Liver (tissue), 9 donors: ENCODE measurements around the gene DNAJA3. TPM values are rescaled to one million over a fixed set of nuclear protein-coding genes. Genes with fewer than 3 reads are reported as not detected.

Experiments
- DNase-seq: peaks from one replicate; pipeline ENCODE4 v3.0.0-alpha.2; 2017; ENCODE audit warnings: low spot score
- H3K27ac ChIP-seq, 2 donors: one replicate each; pipeline ENCODE4 v1.7.0; 2013; ENCODE audit warnings: inconsistent platforms in 2 of 2, low read length in 2 of 2, control low read depth in 1 of 2, low read depth in 1 of 2, mild to moderate bottlenecking in 1 of 2
- H3K27me3 ChIP-seq, 4 donors: one replicate each; pipeline versions ENCODE4 v1.6.1 to v1.7.0; 2013; ENCODE audit warnings: low read length in 3 of 4, inconsistent platforms in 1 of 4, mild to moderate bottlenecking in 1 of 4, moderate library complexity in 1 of 4; ENCODE audit not compliant: control insufficient read depth in 4 of 4, insufficient read depth in 4 of 4
- H3K36me3 ChIP-seq, 4 donors: one replicate each; pipeline versions ENCODE4 v1.6.1 to v1.7.0; 2013; ENCODE audit warnings: low read length in 3 of 4, mild to moderate bottlenecking in 3 of 4, low read depth in 1 of 4, moderate library complexity in 1 of 4; ENCODE audit not compliant: control insufficient read depth in 4 of 4, insufficient read depth in 3 of 4
- H3K4me1 ChIP-seq, 4 donors: one replicate each; pipeline versions ENCODE4 v1.6.1 to v1.7.0; 2013; ENCODE audit warnings: low read length in 3 of 4, mild to moderate bottlenecking in 3 of 4, moderate library complexity in 1 of 4; ENCODE audit not compliant: control insufficient read depth in 4 of 4, insufficient read depth in 4 of 4
- H3K4me3 ChIP-seq, 3 donors: one replicate each; pipeline versions ENCODE4 v1.6.1 to v1.7.0; 2013; ENCODE audit warnings: low read length in 3 of 3, control low read depth in 1 of 3, low read depth in 1 of 3, mild to moderate bottlenecking in 1 of 3
- H3K9ac ChIP-seq, 2 donors: one replicate each; pipeline ENCODE4 v1.7.0; 2013; ENCODE audit warnings: low read length in 2 of 2, mild to moderate bottlenecking in 2 of 2, moderate library complexity in 2 of 2, control low read depth in 1 of 2, low read depth in 1 of 2
- H3K9me3 ChIP-seq, 4 donors: one replicate each; pipeline versions ENCODE4 v1.6.1 to v1.7.0; 2013; ENCODE audit warnings: low read length in 3 of 4; ENCODE audit not compliant: control insufficient read depth in 4 of 4
- ATF3 ChIP-seq: IDR thresholded peaks from 2 replicates; pipeline ENCODE4 v1.6.1; 2016; ENCODE audit warnings: antibody characterized with exemption
- CTCF ChIP-seq: fragments of 150-350 bp; IDR thresholded peaks from 2 replicates; pipeline ENCODE4 v1.5.1; 2017; ENCODE audit warnings: improper control_type of control experiment, low read depth, low read length; ENCODE audit not compliant: missing input control
- EGR1 ChIP-seq, 2 donors: IDR thresholded peaks; 2 replicates each; pipeline ENCODE4 v1.6.1; 2016 to 2018; ENCODE audit warnings: antibody characterized with exemption in 2 of 2, low read depth in 2 of 2
- FOXA1 ChIP-seq: IDR thresholded peaks from 2 replicates; pipeline ENCODE4 v1.6.1; 2016; ENCODE audit warnings: antibody characterized with exemption
- FOXA2 ChIP-seq: IDR thresholded peaks from 2 replicates; pipeline ENCODE4 v1.6.1; 2016; ENCODE audit warnings: antibody characterized with exemption
- GABPA ChIP-seq, 2 donors: IDR thresholded peaks in 1 of 2; conservative IDR thresholded peaks in 1 of 2; 2 replicates each; pipeline ENCODE4 v1.6.1; 2016; ENCODE audit warnings: antibody characterized with exemption in 2 of 2, mild to moderate bottlenecking in 1 of 2, moderate library complexity in 1 of 2
- HNF4A ChIP-seq, 2 donors: conservative IDR thresholded peaks; 2 replicates each; pipeline ENCODE4 v1.6.1; 2016; ENCODE audit warnings: antibody characterized with exemption in 2 of 2, mild to moderate bottlenecking in 2 of 2
- HNF4G ChIP-seq: IDR thresholded peaks from 2 replicates; pipeline ENCODE4 v1.6.1; 2016; ENCODE audit warnings: antibody characterized with exemption
- JUND ChIP-seq, 2 donors: IDR thresholded peaks; 2 replicates each; pipeline ENCODE4 v1.6.1; 2016; ENCODE audit warnings: antibody characterized with exemption in 2 of 2
- MAX ChIP-seq: IDR thresholded peaks from 2 replicates; pipeline ENCODE4 v1.6.1; 2016; ENCODE audit warnings: antibody characterized with exemption
- NR2F2 ChIP-seq: IDR thresholded peaks from 2 replicates; pipeline ENCODE4 v1.6.1; 2016; ENCODE audit warnings: antibody characterized with exemption
- RAD21 ChIP-seq, 2 donors: IDR thresholded peaks; 2 replicates each; pipeline ENCODE4 v1.6.1; 2016; ENCODE audit warnings: antibody characterized with exemption in 2 of 2, mild to moderate bottlenecking in 2 of 2
- REST ChIP-seq: IDR thresholded peaks from 2 replicates; pipeline ENCODE4 v1.6.1; 2016; ENCODE audit warnings: antibody characterized with exemption, mild to moderate bottlenecking
- RXRA ChIP-seq, 2 donors: IDR thresholded peaks; 2 replicates each; pipeline ENCODE4 v1.6.1; 2017 to 2018; ENCODE audit warnings: antibody characterized with exemption in 2 of 2, mild to moderate bottlenecking in 1 of 2
- SP1 ChIP-seq: IDR thresholded peaks from 2 replicates; pipeline ENCODE4 v1.6.1; 2018; ENCODE audit warnings: antibody characterized with exemption, mild to moderate bottlenecking
- TAF1 ChIP-seq: conservative IDR thresholded peaks from 2 replicates; pipeline ENCODE4 v1.6.1; 2016; ENCODE audit warnings: antibody characterized with exemption, mild to moderate bottlenecking
- YY1 ChIP-seq: IDR thresholded peaks from 2 replicates; pipeline ENCODE4 v1.6.1; 2016; ENCODE audit warnings: antibody characterized with exemption, mild to moderate bottlenecking
- ZBTB33 ChIP-seq: IDR thresholded peaks from 2 replicates; pipeline ENCODE4 v1.6.1; 2016; ENCODE audit warnings: antibody characterized with exemption
- WGBS: extraction: QIAGEN DNeasy Blood & Tissue Kit; methylation state at CpG from one replicate; pipeline ENCODE4 v1.1.7; 2013; 5-methylcytosine and 5-hydroxymethylcytosine counted together
- polyA plus RNA-seq, 2 donors: library from polyadenylated mRNA; stranded (reverse) in 1 of 2; unstranded in 1 of 2; fragments of 200-250 nt in 1 of 2; fragments of >200 nt in 1 of 2; fragmentation: Nextera tagmentation in 1 of 2; extraction: Ambion mirVana in 1 of 2; gene quantifications; one replicate each; pipeline versions ENCODE4 v1.2.1 to v1.2.3, GENCODE V29; 2013 to 2015
- total RNA-seq, 2 donors: library from RNA; depleted of rRNA; stranded (reverse); fragments of >200 nt; gene quantifications; one replicate each; pipeline ENCODE4 v1.2.3, GENCODE V29; 2014
- donor health status: healthy.
- donor health status: healthy.
- donor health status: healthy.
- donor health status: healthy.
- donor health status: healthy.

The DNAJA3 gene
- total and polyA plus RNA-seq, 4 donors: 39.6 to 86.3 (median 65.6) TPM

- no peak for TF ChIP-seq TAF1
- TF ChIP-seq GABPA (IDR thresholded peaks at IDR 0.05 in 1 of 2, conservative IDR thresholded peaks at IDR 0.05 in 1 of 2): no peak
Measured at GRCh38 chr16:4415538-4416199, 10.0 kb upstream of the DNAJA3 start (continued).

GRCh38 chr16:4416200-4417032, 9.3 kb upstream of the DNAJA3 start, which contains the start of gene CORO7:
Gene CORO7, minus strand, starts transcription at chr16:4416596. Its CDS starts 78 bp downstream, at chr16:4416518.
- TF ChIP-seq SP1 (peak; percentile 61), CTCF (no peak)
- peak within 1 kb of the TSS; percentile 59 to 65 for H3K9ac ChIP-seq
- DNase-seq: peak; percentile 94
- under 1% methylated on average over 92 of the region's 92 CpGs for WGBS
- peaks cover 0 to 2% (median 0%) of the 10 kb centered on the region in 4 donors for H3K36me3 ChIP-seq
- H3K4me1 ChIP-seq: peaks cover 2 to 21% (median 12%) of the 10 kb centered on the region in 4 donors
- H3K27ac ChIP-seq: peak within 1 kb of the TSS; percentile 76 to 85
- H3K4me3 ChIP-seq: peak within 1 kb of the TSS; percentile 85 to 89 (median 86)
- no peaks in the 10 kb centered on the region for H3K9me3 ChIP-seq
- H3K27me3 ChIP-seq: no peaks in the 10 kb centered on the region

GRCh38 chr16:4419402-4419959, 6.2 kb upstream of the DNAJA3 start:
- H3K27me3 ChIP-seq: no peaks in the 10 kb centered on the region
- WGBS: 81% methylated on average over 7 of the region's 7 CpGs
- TF ChIP-seq TAF1 (no peak), RAD21 (IDR thresholded peaks at IDR 0.05) (no peak), SP1 (no peak), FOXA1 (no peak), HNF4A (conservative IDR thresholded peaks at IDR 0.05) (no peak), REST (no peak), JUND (IDR thresholded peaks at IDR 0.05) (no peak), YY1 (no peak), GABPA (IDR thresholded peaks at IDR 0.05 in 1 of 2, conservative IDR thresholded peaks at IDR 0.05 in 1 of 2) (no peak), CTCF (no peak), FOXA2 (no peak), RXRA (IDR thresholded peaks at IDR 0.05) (no peak), EGR1 (IDR thresholded peaks at IDR 0.05; ENCODE audit: low read depth in 2 of 2) (no peak), HNF4G (no peak), ZBTB33 (no peak), ATF3 (no peak), NR2F2 (no peak), MAX (no peak)
- no peak overlapping the region for H3K27ac ChIP-seq
- H3K4me3 ChIP-seq: no peak overlapping the region
- peaks cover 0 to 21% (median 9%) of the 10 kb centered on the region in 4 donors for H3K4me1 ChIP-seq
- no peaks in the 10 kb centered on the region for H3K36me3 ChIP-seq
- no peaks in the 10 kb centered on the region for H3K9me3 ChIP-seq
- DNase-seq: no peak
- H3K9ac ChIP-seq: no peak overlapping the region
